Measurements from ENCODE around the gene TMPRSS11F. TPM values are rescaled to one million over a fixed set of nuclear protein-coding genes. Genes with fewer than 3 reads are reported as not detected.
A peak's percentile ranks its signal among the peaks of the same experiment; 100 is the strongest.

The TMPRSS11F gene
- total and polyA plus RNA-seq, 9 of the 15 experiments (the other 6 are each of a cell fraction or from before 2014, with no cell fraction given): 0.03 to 0.36 (median 0.07) TPM; not detected in 2

- TF ChIP-seq, protein P1, sequence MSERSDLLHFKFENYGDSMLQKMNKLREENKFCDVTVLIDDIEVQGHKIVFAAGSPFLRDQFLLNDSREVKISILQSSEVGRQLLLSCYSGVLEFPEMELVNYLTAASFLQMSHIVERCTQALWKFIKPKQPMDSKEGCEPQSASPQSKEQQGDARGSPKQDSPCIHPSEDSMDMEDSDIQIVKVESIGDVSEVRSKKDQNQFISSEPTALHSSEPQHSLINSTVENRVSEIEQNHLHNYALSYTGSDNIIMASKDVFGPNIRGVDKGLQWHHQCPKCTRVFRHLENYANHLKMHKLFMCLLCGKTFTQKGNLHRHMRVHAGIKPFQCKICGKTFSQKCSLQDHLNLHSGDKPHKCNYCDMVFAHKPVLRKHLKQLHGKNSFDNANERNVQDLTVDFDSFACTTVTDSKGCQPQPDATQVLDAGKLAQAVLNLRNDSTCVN (CRISPR knock-in tag; IDR thresholded peaks at IDR 0.05): no peak
- TF ChIP-seq BCL6 (CRISPR knock-in tag; IDR thresholded peaks at IDR 0.05): no peak
- TF ChIP-seq TCF15 (CRISPR knock-in tag; IDR thresholded peaks at IDR 0.05): no peak
- TF ChIP-seq ZBED1 (IDR thresholded peaks at IDR 0.05): no peak
Observed at GRCh38 chr4:68119921-68120320, 9.7 kb downstream of the TMPRSS11F start (continued).

DNA sequence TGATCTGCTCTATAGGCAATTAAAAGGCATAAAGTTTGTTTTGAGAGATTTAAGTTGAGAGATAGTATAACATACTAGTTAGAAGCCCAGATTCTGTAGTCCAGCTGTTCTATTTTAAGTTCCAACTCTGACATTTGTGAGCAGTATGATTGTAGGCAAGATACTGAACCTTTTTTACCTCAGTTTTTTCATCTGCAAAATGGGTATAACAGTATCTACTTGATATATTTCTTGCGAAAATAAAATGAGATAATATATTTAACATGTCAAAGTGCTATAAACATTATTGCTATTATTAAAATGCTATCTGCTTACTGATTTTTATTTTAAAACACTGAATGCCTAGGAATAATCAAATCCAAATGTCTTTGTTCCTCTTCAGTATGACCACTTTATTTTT, 19.2 kb downstream of the TMPRSS11F start:
- ChIA-PET CTCF (ENCODE audit: low intra/inter-chr PET ratio) (no interaction called here), POLR2A (no interaction called here)
- no TSS peak for BruUV-seq (replicated peaks)
- no peaks in the 10 kb centered on the region for H3K9me3 ChIP-seq (replicated peaks; ENCODE audit: control insufficient read depth, insufficient read depth, low read depth, low read length)
- no peaks in the 10 kb centered on the region for H3K79me2 ChIP-seq (ENCODE audit: control insufficient read depth, insufficient read depth, low read length)
- H3K9ac ChIP-seq (ENCODE audit: insufficient read depth in 1 of 2, low read depth in 2 of 2, low read length in 2 of 2): no peak overlapping the region
- no peaks in the 10 kb centered on the region for H4K20me1 ChIP-seq (replicated peaks; ENCODE audit: control insufficient read depth, insufficient read depth, low read length)
- intact Hi-C loops (cut with micrococcal nuclease): no loop called here
- H2AFZ ChIP-seq (ENCODE audit: low read depth, low read length): no peak overlapping the region
- in situ Hi-C loops (cut with MboI): no loop called here
- FAIRE-seq: no peak
- no peak overlapping the region for H3K4me2 ChIP-seq (ENCODE audit: insufficient read depth, low read length)
- no peak for DNase-seq (ENCODE audit: extremely low read depth in 1 of 4, low spot score in 3 of 4)
- WGBS (ENCODE audit: insufficient coverage, low coverage, missing lambda C conversion rate): 0% methylated on average over 1 of the region's 1 CpG
- H3K4me1 ChIP-seq (replicated peaks in 1 of 2; ENCODE audit: control insufficient read depth in 2 of 2, insufficient read depth in 2 of 2, low read length in 2 of 2): no peaks in the 10 kb centered on the region
- H3K9me1 ChIP-seq (ENCODE audit: control insufficient read depth, insufficient read depth, low read length): no peaks in the 10 kb centered on the region
- H3K27ac ChIP-seq (ENCODE audit: extremely low read depth, low read depth, low read length): no peak overlapping the region
- ATAC-seq: no peak
- no peaks in the 10 kb centered on the region for H3K36me3 ChIP-seq (ENCODE audit: control insufficient read depth, insufficient read depth, low read length)
- no peaks in the 10 kb centered on the region for H3K27me3 ChIP-seq (ENCODE audit: control insufficient read depth in 2 of 2, insufficient read depth in 2 of 2, low read length in 2 of 2)
- H3K4me3 ChIP-seq: no peak overlapping the region
- TF ChIP-seq RCOR1 (IDR thresholded peaks at IDR 0.05; ENCODE audit: borderline replicate concordance in 1 of 2, low read depth in 2 of 2, low read length in 2 of 2) (no peak), ZNF695 (CRISPR knock-in tag; IDR thresholded peaks at IDR 0.05) (no peak), HSF4 (CRISPR knock-in tag; IDR thresholded peaks at IDR 0.05; ENCODE audit: borderline replicate concordance) (no peak), SRF (CRISPR knock-in tag; IDR thresholded peaks at IDR 0.05) (no peak), ZNF79 (CRISPR knock-in tag; IDR thresholded peaks at IDR 0.05; ENCODE audit: low read depth) (no peak), RBM39 (optimal IDR thresholded peaks at IDR 0.05; ENCODE audit: low read depth, low read length) (no peak), RBM25 (IDR thresholded peaks at IDR 0.05; ENCODE audit: low read depth, low read length, severe bottlenecking) (peak; percentile 88), MTF1 (CRISPR knock-in tag; IDR thresholded peaks at IDR 0.05; ENCODE audit: borderline replicate concordance) (no peak), AFF4 (CRISPR knock-in tag; IDR thresholded peaks at IDR 0.05) (no peak), ADNP (tag; IDR thresholded peaks at IDR 0.05) (peak; percentile 66), ZNF217 (CRISPR knock-in tag; IDR thresholded peaks at IDR 0.05) (no peak), POU5F1 (IDR thresholded peaks at IDR 0.05; ENCODE audit: borderline replicate concordance, low read depth, low read length, partially characterized antibody) (no peak)
- TF ChIP-seq, protein P2, sequence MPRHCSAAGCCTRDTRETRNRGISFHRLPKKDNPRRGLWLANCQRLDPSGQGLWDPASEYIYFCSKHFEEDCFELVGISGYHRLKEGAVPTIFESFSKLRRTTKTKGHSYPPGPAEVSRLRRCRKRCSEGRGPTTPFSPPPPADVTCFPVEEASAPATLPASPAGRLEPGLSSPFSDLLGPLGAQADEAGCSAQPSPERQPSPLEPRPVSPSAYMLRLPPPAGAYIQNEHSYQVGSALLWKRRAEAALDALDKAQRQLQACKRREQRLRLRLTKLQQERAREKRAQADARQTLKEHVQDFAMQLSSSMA (CRISPR knock-in tag; IDR thresholded peaks at IDR 0.05): no peak

Data from K562 (cell line).